Left lung (tissue), 10 donors: ENCODE measurements around the gene C5orf15. TPM values are rescaled to one million over a fixed set of nuclear protein-coding genes. Genes with fewer than 3 reads are reported as not detected.

Experiments used
- ATAC-seq: fragments of 200-7000 bp; cut with Tn5 transposase; one replicate; pipeline ENCODE4 v1.9.1; 2020; ENCODE audit warnings: moderate library complexity
- DNase-seq, 4 donors: peaks; one replicate each; pipeline ENCODE4 v3.0.0-alpha.2; 2013 to 2020
- H3K27ac ChIP-seq, 2 donors: fragments of 200-600 bp; sonication (generic) in 1 of 2; one replicate each; pipeline versions ENCODE4 v1.5.0 to v1.8.0; 2020 to 2021
- H3K27me3 ChIP-seq, 2 donors: fragments of 200-600 bp; sonication (generic) in 1 of 2; one replicate each; pipeline versions ENCODE4 v1.5.0 to v1.8.0; 2020 to 2021
- H3K36me3 ChIP-seq, 2 donors: fragments of 200-600 bp; sonication (generic) in 1 of 2; one replicate each; pipeline versions ENCODE4 v1.5.0 to v1.8.0; 2020 to 2021
- H3K4me1 ChIP-seq, 2 donors: fragments of 200-600 bp; one replicate each; pipeline ENCODE4 v1.8.0; 2021
- H3K4me3 ChIP-seq, 2 donors: fragments of 200-600 bp; sonication (generic) in 1 of 2; one replicate each; pipeline versions ENCODE4 v1.5.0 to v1.8.0; 2020 to 2021; ENCODE audit warnings: mild to moderate bottlenecking in 1 of 2
- H3K9me3 ChIP-seq, 2 donors: fragments of 200-600 bp; sonication (generic) in 1 of 2; one replicate each; pipeline versions ENCODE4 v1.5.0 to v1.8.0; 2020 to 2021
- CTCF ChIP-seq, 2 donors: fragments of 200-600 bp; sonication (generic) in 1 of 2; IDR thresholded peaks; one replicate each; pipeline versions ENCODE4 v1.5.0 to v1.8.0; 2021; ENCODE audit warnings: antibody characterized with exemption in 2 of 2
- intact Hi-C, 2 donors: fragments of 100-400 bp; cut with DNase I; formaldehyde crosslinking; loops; one replicate each; pipeline versions ENCODE4 v1.11.2 to v1.14.2; 2022
- polyA plus RNA-seq, 6 donors: library from polyadenylated mRNA; unstranded; fragments of 120-200 nt; gene quantifications; one replicate each; pipeline ENCODE4 v1.2.1, GENCODE V29; 2013; ENCODE audit not compliant: insufficient read length in 6 of 6
- total RNA-seq, 2 donors: library from RNA; stranded (reverse); fragmentation: NEBNext Ultra II Directional; extraction: Animal tissue kit (Norgen Biotek cat#: 25700); gene quantifications; one replicate each; pipeline ENCODE4 v1.2.1, GENCODE V29; 2021
- donor health status: DM: no; HTN: yes; CAD: no.
- donor health status: DM: no; HTN: no; CAD: no.

The C5orf15 gene
- total and polyA plus RNA-seq, 8 donors = 34.7 to 121 (median 115) TPM

- ATAC-seq (no peak), DNase-seq (no peak)
- H3K36me3 ChIP-seq = peaks cover 0 to 14% of the 10 kb centered on the region in 2 donors
- no peak overlapping the region for H3K27ac ChIP-seq
- no peaks in the 10 kb centered on the region for H3K27me3 ChIP-seq
- TF ChIP-seq CTCF (IDR thresholded peaks at IDR 0.05) = no peak
- intact Hi-C loops = no loop called here
- H3K4me1 ChIP-seq = peaks cover 5 to 26% of the 10 kb centered on the region in 2 donors
- H3K9me3 ChIP-seq = no peaks in the 10 kb centered on the region
- H3K4me3 ChIP-seq = no peak overlapping the region
Observed at GRCh38 chr5:133963493-133964128, 4.8 kb downstream of the C5orf15 start.

GRCh38 chr5:133962801-133963476 is 5.5 kb downstream of the C5orf15 start:
- no peak overlapping the region for H3K27ac ChIP-seq

GRCh38 chr5:133962131-133962530 is 6.3 kb downstream of the C5orf15 start:
- intact Hi-C loops = no loop called here
- no peak for DNase-seq
- ATAC-seq = no peak
- H3K4me1 ChIP-seq = peaks cover 0 to 17% of the 10 kb centered on the region in 2 donors
- H3K9me3 ChIP-seq = no peaks in the 10 kb centered on the region
- H3K36me3 ChIP-seq = peaks cover 0 to 29% of the 10 kb centered on the region in 2 donors
- no peak for TF ChIP-seq CTCF (IDR thresholded peaks at IDR 0.05)
- no peak overlapping the region for H3K27ac ChIP-seq
- H3K27me3 ChIP-seq = no peaks in the 10 kb centered on the region
- H3K4me3 ChIP-seq = no peak overlapping the region

More at GRCh38 chr5:133962801-133963476, 5.5 kb downstream of the C5orf15 start:
- Histone ChIP-seq H3K27me3 (no peaks in the 10 kb centered on the region), H3K9me3 (no peaks in the 10 kb centered on the region), H3K4me3 (no peak overlapping the region), H3K4me1 (peaks cover 5 to 25% of the 10 kb centered on the region in 2 donors), H3K36me3 (peaks cover 0 to 20% of the 10 kb centered on the region in 2 donors)
- ATAC-seq (no peak), DNase-seq (no peak)
- intact Hi-C loops = no loop called here
- no peak for TF ChIP-seq CTCF (IDR thresholded peaks at IDR 0.05)

- DNase-seq = peak in 1 of 4 donors; percentile 21
- H3K9me3 ChIP-seq = no peaks in the 10 kb centered on the region
- no peaks in the 10 kb centered on the region for H3K27me3 ChIP-seq
- peaks cover 0 to 46% of the 10 kb centered on the region in 2 donors for H3K36me3 ChIP-seq
- no peak for TF ChIP-seq CTCF (IDR thresholded peaks at IDR 0.05)
- ATAC-seq = no peak
- peaks cover 0 to 9% of the 10 kb centered on the region in 2 donors for H3K4me1 ChIP-seq
- no peak overlapping the region for H3K4me3 ChIP-seq
- intact Hi-C loops = no loop called here
- H3K27ac ChIP-seq = no peak overlapping the region
Observed at GRCh38 chr5:133959643-133960042, 8.8 kb downstream of the C5orf15 start.

GRCh38 chr5:133957591-133957990 is 10.8 kb downstream of the C5orf15 start:
- Histone ChIP-seq H3K36me3 (peaks cover 0 to 55% of the 10 kb centered on the region in 2 donors), H3K27ac (no peak overlapping the region), H3K4me3 (no peak overlapping the region), H3K27me3 (no peaks in the 10 kb centered on the region), H3K4me1 (peaks cover 2 to 5% of the 10 kb centered on the region in 2 donors), H3K9me3 (no peaks in the 10 kb centered on the region)
- intact Hi-C loops = no loop called here
- no peak for ATAC-seq
- TF ChIP-seq CTCF (IDR thresholded peaks at IDR 0.05) = no peak
- no peak for DNase-seq
